Activated naive CD4-positive, alpha-beta T cell treated with Interleukin-2 at 50 U/mL for 16 hours (primary cell): Measurements from ENCODE around the gene RBBP4.

ENCODE experiments used
- DNase-seq: peaks from one replicate; pipeline ENCODE4 v3.0.0-alpha.2; 2020

Gene RBBP4

GRCh38 chr1:32724678-32725614 is 73.9 kb downstream of the RBBP4 start:
- DNase-seq = peak; percentile 24

- DNase-seq = no peak
These were observed 74.6 kb downstream of the RBBP4 start for GRCh38 chr1:32725615-32725982.

GRCh38 chr1:32727876-32728275 is 76.9 kb downstream of the RBBP4 start:
- no peak for DNase-seq

- DNase-seq = no peak
These were observed 77.5 kb downstream of the RBBP4 start for GRCh38 chr1:32728413-32729077.

DNA sequence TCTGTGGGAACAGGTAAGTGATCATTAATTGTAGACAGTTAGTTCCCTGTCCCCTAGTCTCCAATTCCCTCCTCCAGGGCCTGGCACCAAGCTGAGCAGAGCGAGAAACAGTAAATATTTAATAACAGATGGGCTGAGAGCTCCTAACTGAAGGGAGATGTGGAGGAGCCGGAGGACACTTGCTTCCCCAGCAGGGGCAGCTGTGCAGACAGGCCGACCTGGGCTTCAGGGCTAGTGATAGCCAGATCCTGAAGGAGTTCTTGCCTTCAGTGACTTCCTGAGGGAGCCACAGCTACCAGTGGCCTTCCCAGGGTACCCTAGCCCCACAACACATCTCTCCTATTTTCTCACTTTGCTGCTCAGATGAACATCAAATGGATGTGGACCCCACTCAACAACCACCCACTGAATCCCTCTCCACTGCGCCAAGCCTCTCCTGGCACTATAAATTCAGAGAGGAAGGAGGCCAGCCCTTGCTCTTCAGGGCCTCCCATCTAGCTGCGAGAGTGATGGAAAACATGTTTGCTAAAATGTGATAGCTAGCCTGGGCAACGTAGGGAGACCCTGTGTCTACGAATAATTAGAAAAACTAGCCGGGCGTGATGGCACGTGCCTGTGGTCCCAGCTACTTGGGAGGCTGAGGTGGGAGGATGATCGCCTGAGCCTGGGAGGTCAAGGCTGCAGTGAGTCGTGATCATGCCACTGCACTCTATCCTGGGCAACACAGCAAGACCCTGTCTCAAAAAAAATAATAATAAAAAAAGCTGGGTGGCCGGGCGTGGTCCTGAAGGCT is 78.4 kb downstream of the RBBP4 start:
- no peak for DNase-seq

- DNase-seq = no peak
These were observed 82.7 kb downstream of the RBBP4 start for GRCh38 chr1:32733582-32734321.
